NCI-H345 (cell line): ENCODE data around the gene RNF175.

Source experiments
- DNase-seq: peaks from one replicate; lab custom pipeline; 2025; lab: John Stamatoyannopoulos, UW

Gene RNF175

DNA sequence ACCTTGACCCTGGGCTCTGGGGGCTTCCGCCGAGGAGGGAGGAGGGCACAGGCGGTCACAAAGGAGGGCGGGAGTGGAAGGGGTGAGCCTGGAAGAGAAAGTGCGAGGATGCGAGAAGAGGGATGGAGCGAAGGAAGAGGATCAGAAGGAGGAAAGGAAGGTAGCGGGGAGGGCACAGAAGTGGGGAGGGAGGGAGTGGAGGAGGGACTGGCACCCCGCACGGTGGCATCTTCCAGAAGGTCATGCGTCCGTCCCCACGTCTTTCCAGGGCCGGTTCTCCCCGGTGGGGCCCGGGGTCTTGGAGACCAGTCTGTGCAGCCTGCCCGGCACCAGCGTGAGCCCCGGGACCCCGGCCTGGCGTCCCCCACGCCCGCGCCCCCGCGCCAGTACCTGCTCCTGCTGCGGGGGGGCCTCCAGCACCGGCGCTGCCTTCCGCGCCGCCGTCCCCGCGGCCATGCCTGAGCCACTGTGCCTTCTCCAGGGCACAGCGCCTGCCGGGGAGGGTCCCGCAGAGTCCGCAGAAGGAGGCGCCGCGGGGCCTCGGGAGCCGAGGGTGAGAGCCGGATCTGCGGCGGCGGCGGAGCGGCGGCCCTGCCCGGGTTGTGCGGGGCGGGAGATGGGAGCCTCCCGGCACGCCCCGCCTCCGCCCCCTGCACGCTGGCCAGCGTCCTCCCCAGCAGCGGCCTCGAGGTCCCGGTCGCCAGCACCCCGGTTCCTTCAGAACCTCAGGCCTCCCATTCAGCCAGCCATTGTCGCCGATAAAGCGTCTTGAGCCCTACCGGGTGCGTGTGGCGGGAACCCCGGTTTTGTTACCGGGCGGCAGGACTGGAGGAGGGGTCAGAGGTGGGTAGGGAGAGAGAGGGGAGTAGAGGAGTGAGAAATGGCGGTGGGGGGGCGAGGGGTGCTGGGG lies at the start of gene RNF175:
TSS of gene RNF175 (minus strand) at position 618 of the 910 bp plus-strand sequence. CDS start at position 456, 162 bp downstream.
- no peak for DNase-seq

- DNase-seq = no peak
Measured at GRCh38 chr4:153809307-153809706, 49.5 kb upstream of the RNF175 start.

DNA sequence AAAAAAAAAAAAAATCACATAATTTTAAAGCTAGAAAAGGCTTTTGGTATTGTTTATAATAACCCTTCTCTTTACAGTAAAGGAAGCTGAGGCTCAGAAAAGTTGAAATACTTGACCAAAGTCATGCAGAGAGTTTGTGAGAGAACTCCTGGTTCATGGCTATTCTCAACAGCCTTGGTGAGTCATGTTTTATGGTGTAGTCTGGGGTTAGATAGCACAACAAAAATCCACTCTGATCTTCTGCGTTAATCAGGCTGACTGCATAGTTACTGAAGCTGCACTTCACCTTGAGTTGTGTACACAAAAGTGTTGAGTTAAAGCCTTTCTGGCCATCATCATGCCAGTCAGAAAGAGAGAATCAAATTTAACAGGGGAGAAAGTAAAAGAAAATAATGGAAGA lies 48.4 kb upstream of the RNF175 start:
- no peak for DNase-seq

DNA sequence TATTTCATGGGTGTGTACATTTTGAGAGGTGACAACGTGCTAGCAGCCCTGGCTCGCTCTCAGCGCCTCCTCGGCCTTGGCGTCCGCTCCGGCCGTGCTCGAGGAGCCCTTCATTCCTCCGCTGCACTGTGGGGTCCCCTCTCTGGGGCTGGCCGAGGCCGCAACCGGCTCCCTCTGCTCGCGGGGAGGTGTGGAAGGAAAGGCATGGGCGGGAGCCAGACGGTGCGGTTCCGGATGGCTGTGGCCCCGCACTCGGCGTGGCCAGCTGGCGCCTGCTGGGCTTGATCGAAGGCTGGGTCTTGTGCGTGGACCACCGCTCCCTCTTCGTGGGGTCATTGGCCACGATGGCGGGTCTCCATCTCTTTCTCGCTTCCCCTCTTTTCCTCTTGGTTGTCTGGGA lies 46.2 kb upstream of the RNF175 start:
- no peak for DNase-seq

DNA sequence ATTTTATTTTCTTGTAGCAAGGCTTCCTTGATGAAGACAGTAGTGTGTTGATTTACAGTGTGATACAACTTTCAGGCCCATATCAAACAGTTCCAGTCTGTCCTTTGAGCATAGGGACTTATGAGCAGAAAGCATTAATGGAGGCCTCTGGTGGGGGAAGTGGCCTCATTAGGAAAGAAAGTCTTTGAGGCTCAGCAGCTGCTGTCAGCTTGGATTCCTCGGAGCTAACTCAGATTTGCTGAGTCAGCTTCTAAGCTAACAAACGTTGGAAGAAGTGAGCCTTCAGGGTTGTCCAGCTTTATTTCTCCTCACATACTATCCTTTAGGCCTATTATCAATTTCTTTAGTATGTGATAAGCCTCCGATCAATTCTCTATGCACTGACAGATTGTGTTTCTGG lies 44.9 kb upstream of the RNF175 start:
- DNase-seq = no peak

- no peak for DNase-seq
Measured at GRCh38 chr4:153799694-153800074, 39.9 kb upstream of the RNF175 start.

GRCh38 chr4:153798901-153799693 lies 39.3 kb upstream of the RNF175 start:
- DNase-seq = no peak

- DNase-seq = no peak
Measured at GRCh38 chr4:153798420-153798819, 38.6 kb upstream of the RNF175 start.

- no peak for DNase-seq
Measured at GRCh38 chr4:153794006-153794405, 34.2 kb upstream of the RNF175 start.

- DNase-seq = no peak
Measured at GRCh38 chr4:153792618-153793247, 32.9 kb upstream of the RNF175 start.

- no peak for DNase-seq
Measured at GRCh38 chr4:153791746-153792617, 32.2 kb upstream of the RNF175 start.

GRCh38 chr4:153790962-153791551 lies 31.2 kb upstream of the RNF175 start:
- no peak for DNase-seq

GRCh38 chr4:153790500-153790865 lies 30.7 kb upstream of the RNF175 start:
- no peak for DNase-seq

- DNase-seq = no peak
Measured at GRCh38 chr4:153789741-153790499, 30.1 kb upstream of the RNF175 start.

DNA sequence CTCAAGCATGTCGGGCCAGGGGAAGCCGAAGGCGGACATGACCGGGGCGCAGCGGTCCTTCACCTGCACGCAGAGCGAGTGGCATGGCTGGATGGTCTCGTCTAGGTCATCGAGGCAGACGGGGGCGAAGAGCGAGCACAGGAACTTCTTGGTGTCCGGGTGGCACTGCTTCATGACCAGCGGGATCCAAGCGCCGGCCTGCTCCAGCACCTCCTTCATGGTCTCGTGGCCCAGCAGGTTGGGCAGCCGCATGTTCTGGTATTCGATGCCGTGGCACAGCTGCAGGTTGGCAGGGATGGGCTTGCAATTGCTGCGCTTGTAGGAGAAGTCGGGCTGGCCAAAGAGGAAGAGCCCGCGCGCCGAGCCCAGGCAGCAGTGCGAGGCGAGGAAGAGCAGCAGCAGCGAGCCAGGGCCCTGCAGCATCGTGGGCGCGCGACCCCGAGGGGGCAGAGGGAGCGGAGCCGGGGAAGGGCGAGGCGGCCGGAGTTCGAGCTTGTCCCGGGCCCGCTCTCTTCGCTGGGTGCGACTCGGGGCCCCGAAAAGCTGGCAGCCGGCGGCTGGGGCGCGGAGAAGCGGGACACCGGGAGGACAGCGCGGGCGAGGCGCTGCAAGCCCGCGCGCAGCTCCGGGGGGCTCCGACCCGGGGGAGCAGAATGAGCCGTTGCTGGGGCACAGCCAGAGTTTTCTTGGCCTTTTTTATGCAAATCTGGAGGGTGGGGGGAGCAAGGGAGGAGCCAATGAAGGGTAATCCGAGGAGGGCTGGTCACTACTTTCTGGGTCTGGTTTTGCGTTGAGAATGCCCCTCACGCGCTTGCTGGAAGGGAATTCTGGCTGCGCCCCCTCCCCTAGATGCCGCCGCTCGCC lies 28.8 kb upstream of the RNF175 start, which contains the start of gene SFRP2:
TSS of gene SFRP2 (minus strand) at position 671 of the 864 bp plus-strand sequence. CDS start at position 423, 248 bp downstream.
- no peak for DNase-seq

- DNase-seq = no peak
Measured at GRCh38 chr4:153788051-153788412, 28.2 kb upstream of the RNF175 start.

DNA sequence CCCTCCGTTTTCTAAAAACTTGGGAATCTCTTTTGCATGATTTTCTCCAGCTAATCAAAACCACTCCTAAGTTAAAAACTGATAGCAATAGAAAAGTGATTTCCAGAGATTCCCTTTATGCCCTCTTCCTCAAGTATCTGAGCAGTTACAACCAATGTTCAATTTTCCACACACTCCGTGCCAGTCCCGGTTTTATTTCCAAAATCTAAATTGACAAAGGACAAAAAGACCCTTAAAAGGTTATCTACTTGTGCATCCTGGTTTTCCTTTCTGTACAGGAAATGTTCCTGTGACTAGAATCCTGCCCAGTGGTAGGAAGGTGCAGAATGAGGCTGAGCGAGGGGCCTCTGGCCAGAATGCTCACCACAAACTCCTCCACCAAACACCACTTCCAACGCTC lies 27.8 kb upstream of the RNF175 start:
- DNase-seq = no peak

- no peak for DNase-seq
Measured at GRCh38 chr4:153787061-153787560, 27.3 kb upstream of the RNF175 start.
